Panc1 (cell line): ENCODE data around the gene SNX18.

Experiments
- POLR2AphosphoS5 ChIP-seq: IDR thresholded peaks from 2 replicates; pipeline ENCODE4 v1.6.1; 2012; ENCODE audit warnings: mild to moderate bottlenecking, low read depth, low read length, moderate library complexity
- TF ChIP-seq, protein P1 (sequence below): fragments of 450-650 bp; IDR thresholded peaks from 2 replicates; pipeline ENCODE4 v1.5.1; 2017; ENCODE audit warnings: mild to moderate bottlenecking

DNA sequence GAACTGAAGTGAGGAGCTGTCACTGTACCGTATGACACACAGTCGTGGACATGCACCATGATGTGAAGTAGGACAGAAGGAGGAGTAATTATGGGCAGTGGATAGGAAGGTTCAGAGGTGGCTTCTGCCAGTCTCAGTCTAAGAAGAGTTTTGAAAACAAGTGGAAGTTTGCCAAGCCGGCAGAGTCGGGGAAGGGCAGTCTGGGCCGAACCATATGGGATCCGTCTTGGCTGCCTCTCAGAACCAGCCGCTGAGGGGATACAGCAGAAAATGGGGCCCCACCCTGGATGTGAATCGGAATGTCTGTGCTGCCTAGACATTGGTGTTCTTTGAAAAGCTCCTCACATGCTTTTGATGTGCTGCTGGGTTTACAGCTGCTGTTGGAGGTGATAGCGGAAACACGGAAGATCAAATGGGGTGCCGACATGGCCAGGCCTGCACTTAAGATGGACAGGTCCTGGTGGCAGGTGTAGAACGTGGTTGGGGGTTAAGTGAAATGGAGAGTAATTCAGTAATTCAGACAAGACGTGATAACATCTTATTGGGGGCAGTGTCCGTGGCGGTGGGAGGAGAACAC is 11.2 kb downstream of the SNX18 start:
- TF ChIP-seq POLR2AphosphoS5 = no peak
- TF ChIP-seq, protein P1, sequence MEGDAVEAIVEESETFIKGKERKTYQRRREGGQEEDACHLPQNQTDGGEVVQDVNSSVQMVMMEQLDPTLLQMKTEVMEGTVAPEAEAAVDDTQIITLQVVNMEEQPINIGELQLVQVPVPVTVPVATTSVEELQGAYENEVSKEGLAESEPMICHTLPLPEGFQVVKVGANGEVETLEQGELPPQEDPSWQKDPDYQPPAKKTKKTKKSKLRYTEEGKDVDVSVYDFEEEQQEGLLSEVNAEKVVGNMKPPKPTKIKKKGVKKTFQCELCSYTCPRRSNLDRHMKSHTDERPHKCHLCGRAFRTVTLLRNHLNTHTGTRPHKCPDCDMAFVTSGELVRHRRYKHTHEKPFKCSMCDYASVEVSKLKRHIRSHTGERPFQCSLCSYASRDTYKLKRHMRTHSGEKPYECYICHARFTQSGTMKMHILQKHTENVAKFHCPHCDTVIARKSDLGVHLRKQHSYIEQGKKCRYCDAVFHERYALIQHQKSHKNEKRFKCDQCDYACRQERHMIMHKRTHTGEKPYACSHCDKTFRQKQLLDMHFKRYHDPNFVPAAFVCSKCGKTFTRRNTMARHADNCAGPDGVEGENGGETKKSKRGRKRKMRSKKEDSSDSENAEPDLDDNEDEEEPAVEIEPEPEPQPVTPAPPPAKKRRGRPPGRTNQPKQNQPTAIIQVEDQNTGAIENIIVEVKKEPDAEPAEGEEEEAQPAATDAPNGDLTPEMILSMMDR = no peak
